Esophagus (tissue), 2 donors: ENCODE results near the gene SLC16A2. TPM values are rescaled to one million over a fixed set of nuclear protein-coding genes. Genes with fewer than 3 reads are reported as not detected.

ENCODE experiments used
- H3K27ac ChIP-seq, 2 donors: one replicate each; pipeline ENCODE4 v1.5.1; 2013; ENCODE audit warnings: low read depth in 2 of 2, mild to moderate bottlenecking in 2 of 2, inconsistent platforms in 1 of 2, low read length in 1 of 2, moderate library complexity in 1 of 2
- H3K27me3 ChIP-seq, 2 donors: one replicate each; pipeline ENCODE4 v1.6.1; 2013; ENCODE audit warnings: low read length in 2 of 2, control low read depth in 1 of 2, mild to moderate bottlenecking in 1 of 2; ENCODE audit not compliant: insufficient read depth in 2 of 2, control insufficient read depth in 1 of 2
- H3K36me3 ChIP-seq, 2 donors: one replicate each; pipeline ENCODE4 v1.6.1; 2013; ENCODE audit warnings: low read length in 1 of 2; ENCODE audit not compliant: control insufficient read depth in 2 of 2, insufficient read depth in 2 of 2
- H3K4me1 ChIP-seq, 2 donors: one replicate each; pipeline ENCODE4 v1.6.1; 2013; ENCODE audit warnings: low read length in 1 of 2; ENCODE audit not compliant: control insufficient read depth in 2 of 2, insufficient read depth in 2 of 2
- H3K4me3 ChIP-seq, 2 donors: one replicate each; pipeline ENCODE4 v1.5.1; 2013; ENCODE audit warnings: low read length in 2 of 2, mild to moderate bottlenecking in 2 of 2, low read depth in 1 of 2, moderate library complexity in 1 of 2
- H3K9me3 ChIP-seq, 2 donors: one replicate each; pipeline ENCODE4 v1.6.1; 2013; ENCODE audit warnings: mild to moderate bottlenecking in 2 of 2, low read depth in 1 of 2, low read length in 1 of 2, moderate library complexity in 1 of 2; ENCODE audit not compliant: control insufficient read depth in 2 of 2, insufficient read depth in 1 of 2
- WGBS, 2 donors: extraction: QIAGEN DNeasy Blood & Tissue Kit; methylation state at CpG; one replicate each; pipeline ENCODE4 v1.1.7; 2013; 5-methylcytosine and 5-hydroxymethylcytosine counted together
- polyA plus RNA-seq, 2 donors: library from polyadenylated mRNA; stranded (reverse); fragments of 200-250 nt; gene quantifications; one replicate each; pipeline ENCODE4 v1.2.3, GENCODE V29; 2013
- donor health status: healthy with polysubstance abuse.
- donor health status: Bipolar disorder and iron deficiency.

Gene SLC16A2
- polyA plus RNA-seq, 2 donors, result 2.4 TPM

DNA sequence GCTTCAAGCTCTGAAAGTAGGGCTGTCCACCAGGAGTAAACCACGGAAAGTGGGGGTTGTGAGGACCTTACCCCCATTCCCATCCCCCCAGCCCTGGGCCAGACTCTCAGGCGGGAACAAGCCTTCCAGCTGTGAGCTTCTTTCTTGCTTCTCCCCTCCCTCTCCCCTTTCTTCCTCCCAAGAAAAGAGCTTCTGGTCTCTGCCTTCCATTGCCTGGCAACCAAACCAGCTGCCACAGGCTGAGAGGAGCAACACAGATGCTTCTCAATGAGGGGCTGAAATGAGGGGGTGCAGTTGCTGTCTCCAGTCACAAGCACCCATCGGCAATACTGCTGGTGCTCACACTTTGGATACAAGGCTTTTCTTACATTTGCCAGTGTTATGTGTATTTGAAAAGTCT, 72.5 kb downstream of the SLC16A2 start:
- WGBS, 2 donors, result 57 to 79% methylated on average over 3 of the region's 3 CpGs
- no peaks in the 10 kb centered on the region for H3K4me1 ChIP-seq
- H3K27ac ChIP-seq, result no peak overlapping the region
- H3K36me3 ChIP-seq, result no peaks in the 10 kb centered on the region
- no peaks in the 10 kb centered on the region for H3K27me3 ChIP-seq
- H3K9me3 ChIP-seq, result no peaks in the 10 kb centered on the region
- no peak overlapping the region for H3K4me3 ChIP-seq

GRCh38 chrX:74498924-74499323, 77.6 kb downstream of the SLC16A2 start:
- Histone ChIP-seq H3K27ac (no peak overlapping the region), H3K27me3 (peaks cover 0 to 9% of the 10 kb centered on the region in 2 donors), H3K4me3 (no peak overlapping the region), H3K36me3 (no peaks in the 10 kb centered on the region), H3K9me3 (no peaks in the 10 kb centered on the region), H3K4me1 (no peaks in the 10 kb centered on the region)

- no peaks in the 10 kb centered on the region for H3K4me1 ChIP-seq
- no peak overlapping the region for H3K27ac ChIP-seq
- no peaks in the 10 kb centered on the region for H3K9me3 ChIP-seq
- H3K27me3 ChIP-seq, result peaks cover 0 to 9% of the 10 kb centered on the region in 2 donors
- H3K4me3 ChIP-seq, result no peak overlapping the region
- WGBS, 2 donors, result 73 to 79% methylated on average over 2 of the region's 2 CpGs
- H3K36me3 ChIP-seq, result no peaks in the 10 kb centered on the region
These were observed 78.8 kb downstream of the SLC16A2 start for GRCh38 chrX:74500067-74500466.

- WGBS, 2 donors, result 88 to 96% methylated on average over 4 of the region's 4 CpGs
- H3K4me1 ChIP-seq, result no peaks in the 10 kb centered on the region
- no peak overlapping the region for H3K4me3 ChIP-seq
- H3K27ac ChIP-seq, result no peak overlapping the region
- H3K36me3 ChIP-seq, result no peaks in the 10 kb centered on the region
- peaks cover 0 to 9% of the 10 kb centered on the region in 2 donors for H3K27me3 ChIP-seq
- H3K9me3 ChIP-seq, result no peaks in the 10 kb centered on the region
These were observed 79.3 kb downstream of the SLC16A2 start for GRCh38 chrX:74500555-74500954.

- Histone ChIP-seq H3K4me3 (no peak overlapping the region), H3K9me3 (no peaks in the 10 kb centered on the region), H3K36me3 (no peaks in the 10 kb centered on the region), H3K4me1 (no peaks in the 10 kb centered on the region), H3K27me3 (peaks cover 0 to 9% of the 10 kb centered on the region in 2 donors), H3K27ac (no peak overlapping the region)
- WGBS, 2 donors, result 33 to 48% methylated on average over 2 of the region's 2 CpGs
These were observed 84.1 kb downstream of the SLC16A2 start for GRCh38 chrX:74505437-74505836.

DNA sequence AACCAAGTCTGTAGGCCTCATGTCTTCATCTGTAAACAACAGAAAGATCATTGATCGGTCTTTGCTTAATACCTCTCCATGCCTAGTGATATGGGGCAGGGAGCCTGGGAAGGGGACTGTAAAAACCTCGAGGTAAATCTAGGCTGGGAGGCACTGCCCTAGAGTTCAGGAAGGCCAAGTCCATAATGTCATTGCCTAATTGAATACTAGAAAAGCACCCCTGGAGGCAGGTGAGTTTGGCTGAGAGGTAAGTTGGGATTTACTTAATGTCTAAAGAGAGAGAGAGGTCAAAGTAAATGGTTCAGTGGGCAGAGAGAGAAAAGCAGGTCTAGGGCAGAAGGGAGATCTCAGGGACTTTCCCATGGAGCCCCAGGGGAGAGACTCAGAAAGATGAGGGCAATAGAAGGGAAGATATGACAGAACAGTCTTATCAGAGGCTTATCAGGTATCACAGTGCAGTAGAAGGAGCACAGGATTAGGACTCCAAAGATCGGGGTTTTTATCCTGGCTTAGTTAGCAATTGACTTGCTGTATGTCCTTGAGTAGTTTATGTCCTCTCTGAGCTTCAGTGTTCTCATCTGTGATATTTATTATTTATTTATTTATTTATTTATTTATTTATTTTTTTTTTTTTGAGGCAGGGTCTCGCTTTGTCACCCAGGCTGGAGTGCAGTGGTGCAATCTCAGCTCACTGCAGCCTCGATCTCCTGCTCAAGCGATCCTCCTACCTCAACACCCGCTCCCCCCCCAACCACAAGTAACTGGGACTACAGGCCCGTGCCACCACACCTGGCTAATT, 85.2 kb downstream of the SLC16A2 start:
- Histone ChIP-seq H3K9me3 (no peaks in the 10 kb centered on the region), H3K27ac (no peak overlapping the region), H3K4me1 (no peaks in the 10 kb centered on the region), H3K36me3 (no peaks in the 10 kb centered on the region), H3K27me3 (peaks cover 0 to 9% of the 10 kb centered on the region in 2 donors), H3K4me3 (no peak overlapping the region)
- WGBS, 2 donors, result 92 to 96% methylated on average over 8 of the region's 8 CpGs

- Histone ChIP-seq H3K27ac (no peak overlapping the region), H3K27me3 (peaks cover 0 to 9% of the 10 kb centered on the region in 2 donors), H3K4me1 (no peaks in the 10 kb centered on the region), H3K36me3 (no peaks in the 10 kb centered on the region), H3K9me3 (no peaks in the 10 kb centered on the region), H3K4me3 (no peak overlapping the region)
- WGBS, 2 donors, result 93 to 97% methylated on average over 4 of the region's 4 CpGs
These were observed 85.9 kb downstream of the SLC16A2 start for GRCh38 chrX:74507191-74507590.

DNA sequence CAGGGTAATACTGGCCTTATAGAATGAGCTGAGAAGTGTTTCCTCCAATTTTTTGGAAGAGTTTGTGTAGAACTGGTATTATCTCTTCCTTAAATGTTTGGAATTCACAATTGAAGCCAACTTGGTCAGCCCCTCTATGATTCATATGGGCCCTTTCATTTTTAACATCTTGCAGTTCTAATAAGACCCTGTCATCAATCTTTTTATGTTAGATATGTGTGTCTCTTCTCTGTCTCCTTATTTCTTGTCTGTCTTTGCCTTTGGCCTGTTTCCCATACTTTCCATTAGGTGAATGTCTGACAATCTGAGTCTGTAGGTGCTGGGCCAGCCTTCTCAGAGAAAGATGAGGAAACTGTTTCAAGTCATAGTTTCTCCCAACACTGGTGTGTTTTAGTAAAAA, 88.7 kb downstream of the SLC16A2 start:
- no peak overlapping the region for H3K4me3 ChIP-seq
- no peak overlapping the region for H3K27ac ChIP-seq
- H3K9me3 ChIP-seq, result no peaks in the 10 kb centered on the region
- no peaks in the 10 kb centered on the region for H3K27me3 ChIP-seq
- H3K36me3 ChIP-seq, result no peaks in the 10 kb centered on the region
- no peaks in the 10 kb centered on the region for H3K4me1 ChIP-seq

GRCh38 chrX:74510401-74510800, 89.1 kb downstream of the SLC16A2 start:
- Histone ChIP-seq H3K27ac (no peak overlapping the region), H3K9me3 (no peaks in the 10 kb centered on the region), H3K4me3 (no peak overlapping the region), H3K4me1 (no peaks in the 10 kb centered on the region), H3K27me3 (no peaks in the 10 kb centered on the region), H3K36me3 (no peaks in the 10 kb centered on the region)

DNA sequence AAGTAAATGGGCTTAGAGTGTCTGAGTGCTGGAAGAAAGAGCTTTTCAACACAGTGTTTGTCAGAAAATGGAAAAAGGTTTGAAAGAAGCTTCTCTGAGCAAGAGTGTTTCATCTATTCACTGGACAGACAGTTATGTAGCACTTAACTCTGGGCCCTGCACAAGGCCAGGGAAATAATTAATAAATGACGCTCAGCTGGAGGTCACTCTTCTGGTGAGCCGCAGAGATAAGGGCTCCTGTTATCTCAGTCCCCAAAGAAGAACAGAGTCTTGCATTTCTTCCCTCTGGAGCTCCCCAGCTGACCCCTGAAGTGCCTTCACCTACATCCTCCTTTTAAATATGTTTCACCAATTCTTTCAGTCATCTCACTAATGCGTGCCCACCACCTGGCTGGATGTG, 90.4 kb downstream of the SLC16A2 start:
- Histone ChIP-seq H3K4me1 (no peaks in the 10 kb centered on the region), H3K36me3 (no peaks in the 10 kb centered on the region), H3K4me3 (no peak overlapping the region), H3K27ac (no peak overlapping the region), H3K27me3 (no peaks in the 10 kb centered on the region), H3K9me3 (no peaks in the 10 kb centered on the region)
- 78 to 94% methylated on average over 3 of the region's 3 CpGs for WGBS, 2 donors
